Mucosa of stomach (tissue), 1 donor: ENCODE measurements around the gene CLEC18A.

Experiments used
- H3K27me3 ChIP-seq: one replicate; pipeline ENCODE4 v1.7.0; 2013; ENCODE audit warnings: mild to moderate bottlenecking, low read length; ENCODE audit not compliant: control insufficient read depth, insufficient read depth
- H3K36me3 ChIP-seq: one replicate; pipeline ENCODE4 v1.7.0; 2013; ENCODE audit warnings: low read length; ENCODE audit not compliant: control insufficient read depth, insufficient read depth
- H3K4me1 ChIP-seq: one replicate; pipeline ENCODE4 v1.7.0; 2013; ENCODE audit warnings: mild to moderate bottlenecking, low read length; ENCODE audit not compliant: control insufficient read depth, insufficient read depth
- H3K4me3 ChIP-seq: one replicate; pipeline ENCODE4 v1.7.0; 2013; ENCODE audit warnings: low read length
- H3K9ac ChIP-seq: one replicate; pipeline ENCODE4 v1.7.0; 2013; ENCODE audit warnings: mild to moderate bottlenecking, low read length, moderate library complexity
- H3K9me3 ChIP-seq: one replicate; pipeline ENCODE4 v1.7.0; 2013; ENCODE audit warnings: mild to moderate bottlenecking, low read length, moderate library complexity; ENCODE audit not compliant: control insufficient read depth
- donor health status: Pancreatic carcinoma.

CLEC18A gene

GRCh38 chr16:69921127-69921526, 30.0 kb upstream of the CLEC18A start:
- Histone ChIP-seq H3K9ac (no peak overlapping the region), H3K4me3 (no peak overlapping the region), H3K9me3 (no peaks in the 10 kb centered on the region)

GRCh38 chr16:69922200-69922599, 28.9 kb upstream of the CLEC18A start:
- Histone ChIP-seq H3K4me3 (no peak overlapping the region), H3K36me3 (no peaks in the 10 kb centered on the region), H3K9ac (no peak overlapping the region), H3K27me3 (no peaks in the 10 kb centered on the region), H3K9me3 (no peaks in the 10 kb centered on the region), H3K4me1 (peaks cover 13% of the 10 kb centered on the region)

More at GRCh38 chr16:69921127-69921526, 30.0 kb upstream of the CLEC18A start:
- H3K4me1 ChIP-seq, result peaks cover 13% of the 10 kb centered on the region
- no peaks in the 10 kb centered on the region for H3K36me3 ChIP-seq
- no peaks in the 10 kb centered on the region for H3K27me3 ChIP-seq

GRCh38 chr16:69924041-69924775, 26.9 kb upstream of the CLEC18A start:
- no peaks in the 10 kb centered on the region for H3K9me3 ChIP-seq
- H3K4me3 ChIP-seq, result no peak overlapping the region

GRCh38 chr16:69924777-69925191, 26.4 kb upstream of the CLEC18A start:
- Histone ChIP-seq H3K9ac (peak overlapping the region; percentile 49), H3K36me3 (peaks cover 7% of the 10 kb centered on the region), H3K9me3 (no peaks in the 10 kb centered on the region), H3K4me3 (no peak overlapping the region), H3K27me3 (no peaks in the 10 kb centered on the region), H3K4me1 (peaks cover 13% of the 10 kb centered on the region)

More at GRCh38 chr16:69924041-69924775, 26.9 kb upstream of the CLEC18A start:
- no peaks in the 10 kb centered on the region for H3K27me3 ChIP-seq
- H3K4me1 ChIP-seq, result peaks cover 13% of the 10 kb centered on the region
- peaks cover 1% of the 10 kb centered on the region for H3K36me3 ChIP-seq
- no peak overlapping the region for H3K9ac ChIP-seq

GRCh38 chr16:69925311-69925710, 25.8 kb upstream of the CLEC18A start:
- Histone ChIP-seq H3K27me3 (no peaks in the 10 kb centered on the region), H3K36me3 (peaks cover 7% of the 10 kb centered on the region), H3K4me1 (peaks cover 13% of the 10 kb centered on the region), H3K9me3 (no peaks in the 10 kb centered on the region), H3K9ac (peak overlapping the region; percentile 49), H3K4me3 (no peak overlapping the region)

GRCh38 chr16:69926241-69926640, 24.9 kb upstream of the CLEC18A start:
- Histone ChIP-seq H3K4me3 (no peak overlapping the region), H3K4me1 (peaks cover 13% of the 10 kb centered on the region), H3K9me3 (no peaks in the 10 kb centered on the region), H3K36me3 (peaks cover 15% of the 10 kb centered on the region), H3K9ac (no peak overlapping the region), H3K27me3 (no peaks in the 10 kb centered on the region)

- no peak overlapping the region for H3K4me3 ChIP-seq
These were observed 23.9 kb upstream of the CLEC18A start for GRCh38 chr16:69927056-69927757.

GRCh38 chr16:69928856-69929400, 22.2 kb upstream of the CLEC18A start:
- Histone ChIP-seq H3K36me3 (peaks cover 34% of the 10 kb centered on the region), H3K4me3 (no peak overlapping the region), H3K9ac (no peak overlapping the region), H3K9me3 (no peaks in the 10 kb centered on the region), H3K4me1 (peaks cover 13% of the 10 kb centered on the region), H3K27me3 (no peaks in the 10 kb centered on the region)

More at GRCh38 chr16:69927056-69927757, 23.9 kb upstream of the CLEC18A start:
- peaks cover 20% of the 10 kb centered on the region for H3K36me3 ChIP-seq
- H3K27me3 ChIP-seq, result no peaks in the 10 kb centered on the region
- H3K9me3 ChIP-seq, result no peaks in the 10 kb centered on the region
- H3K4me1 ChIP-seq, result peaks cover 13% of the 10 kb centered on the region
- H3K9ac ChIP-seq, result no peak overlapping the region

- Histone ChIP-seq H3K9me3 (no peaks in the 10 kb centered on the region), H3K36me3 (peaks cover 36% of the 10 kb centered on the region), H3K27me3 (no peaks in the 10 kb centered on the region), H3K4me3 (no peak overlapping the region), H3K4me1 (peaks cover 13% of the 10 kb centered on the region), H3K9ac (no peak overlapping the region)
These were observed 21.7 kb upstream of the CLEC18A start for GRCh38 chr16:69929480-69929879.

- H3K27me3 ChIP-seq, result no peaks in the 10 kb centered on the region
- no peak overlapping the region for H3K9ac ChIP-seq
- H3K9me3 ChIP-seq, result no peaks in the 10 kb centered on the region
- H3K4me1 ChIP-seq, result peaks cover 7% of the 10 kb centered on the region
- H3K36me3 ChIP-seq, result peaks cover 36% of the 10 kb centered on the region
- no peak overlapping the region for H3K4me3 ChIP-seq
These were observed 20.9 kb upstream of the CLEC18A start for GRCh38 chr16:69930117-69930776.

- Histone ChIP-seq H3K4me1 (no peaks in the 10 kb centered on the region), H3K4me3 (no peak overlapping the region), H3K36me3 (peaks cover 42% of the 10 kb centered on the region), H3K9ac (no peak overlapping the region), H3K9me3 (no peaks in the 10 kb centered on the region), H3K27me3 (no peaks in the 10 kb centered on the region)
These were observed 19.5 kb upstream of the CLEC18A start for GRCh38 chr16:69931631-69932030.

GRCh38 chr16:69932228-69932627, 18.9 kb upstream of the CLEC18A start:
- no peaks in the 10 kb centered on the region for H3K9me3 ChIP-seq
- no peak overlapping the region for H3K9ac ChIP-seq
- peaks cover 48% of the 10 kb centered on the region for H3K36me3 ChIP-seq
- H3K27me3 ChIP-seq, result no peaks in the 10 kb centered on the region
- H3K4me1 ChIP-seq, result no peaks in the 10 kb centered on the region
- H3K4me3 ChIP-seq, result no peak overlapping the region
